Skeletal muscle tissue (tissue), 4 donors: ENCODE measurements around the gene DIAPH2. TPM values are rescaled to one million over a fixed set of nuclear protein-coding genes. Genes with fewer than 3 reads are reported as not detected.

ENCODE experiments used
- H3K27ac ChIP-seq: one replicate; pipeline ENCODE4 v1.7.0; 2013; ENCODE audit warnings: mild to moderate bottlenecking, low read depth, low read length, inconsistent platforms
- H3K27me3 ChIP-seq, 3 donors: one replicate each; pipeline ENCODE4 v1.7.0; 2013; ENCODE audit warnings: low read length in 3 of 3; ENCODE audit not compliant: control insufficient read depth in 3 of 3, insufficient read depth in 3 of 3
- H3K36me3 ChIP-seq, 3 donors: one replicate each; pipeline ENCODE4 v1.7.0; 2013; ENCODE audit warnings: low read length in 3 of 3; ENCODE audit not compliant: control insufficient read depth in 3 of 3, insufficient read depth in 3 of 3
- H3K4me1 ChIP-seq, 3 donors: one replicate each; pipeline ENCODE4 v1.7.0; 2013; ENCODE audit warnings: low read length in 3 of 3, mild to moderate bottlenecking in 3 of 3; ENCODE audit not compliant: control insufficient read depth in 3 of 3, insufficient read depth in 3 of 3
- H3K4me3 ChIP-seq, 3 donors: one replicate each; pipeline ENCODE4 v1.7.0; 2013; ENCODE audit warnings: low read length in 3 of 3
- H3K9ac ChIP-seq, 3 donors: one replicate each; pipeline ENCODE4 v1.7.0; 2013; ENCODE audit warnings: low read length in 3 of 3, mild to moderate bottlenecking in 3 of 3, moderate library complexity in 2 of 3, low read depth in 1 of 3
- H3K9me3 ChIP-seq, 3 donors: one replicate each; pipeline ENCODE4 v1.7.0; 2013; ENCODE audit warnings: low read length in 3 of 3; ENCODE audit not compliant: control insufficient read depth in 3 of 3
- total RNA-seq: library from RNA; depleted of rRNA; stranded (reverse); fragments of >200 nt; gene quantifications from one replicate; pipeline ENCODE4 v1.2.3, GENCODE V29; 2014
- donor health status: Osteomylitis.

DIAPH2 gene
- total RNA-seq, 1 donor from 2014 or later, result 12.0 TPM

- H3K9me3 ChIP-seq, result no peaks in the 10 kb centered on the region
- no peaks in the 10 kb centered on the region for H3K4me1 ChIP-seq
- H3K27ac ChIP-seq, result no peak overlapping the region
- no peak overlapping the region for H3K9ac ChIP-seq
- H3K27me3 ChIP-seq, result no peaks in the 10 kb centered on the region
- H3K36me3 ChIP-seq, result no peaks in the 10 kb centered on the region
- H3K4me3 ChIP-seq, result no peak overlapping the region
These were observed 525.9 kb downstream of the DIAPH2 start for GRCh38 chrX:97210501-97210900.

DNA sequence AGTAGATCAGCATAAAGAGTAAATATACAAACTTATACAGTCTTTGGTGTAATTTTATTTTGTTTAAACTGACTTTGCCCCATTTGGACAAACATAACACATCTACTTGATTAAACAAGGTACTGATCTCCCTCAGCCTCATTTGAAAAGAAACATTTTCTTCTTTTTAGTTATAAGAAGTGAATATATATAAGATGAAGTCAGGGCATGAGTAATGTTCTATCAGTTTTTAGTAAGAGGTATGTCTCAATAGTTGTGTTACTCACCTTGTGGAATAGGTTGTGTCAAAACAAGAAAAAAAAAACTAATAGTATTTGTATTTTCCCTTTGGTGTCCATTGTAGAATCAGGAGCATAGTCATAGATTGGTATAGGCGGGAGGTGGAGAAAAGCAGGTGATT lies 526.4 kb downstream of the DIAPH2 start:
- Histone ChIP-seq H3K27me3 (no peaks in the 10 kb centered on the region), H3K9ac (no peak overlapping the region), H3K4me3 (no peak overlapping the region), H3K4me1 (no peaks in the 10 kb centered on the region), H3K36me3 (no peaks in the 10 kb centered on the region), H3K9me3 (no peaks in the 10 kb centered on the region), H3K27ac (no peak overlapping the region)

DNA sequence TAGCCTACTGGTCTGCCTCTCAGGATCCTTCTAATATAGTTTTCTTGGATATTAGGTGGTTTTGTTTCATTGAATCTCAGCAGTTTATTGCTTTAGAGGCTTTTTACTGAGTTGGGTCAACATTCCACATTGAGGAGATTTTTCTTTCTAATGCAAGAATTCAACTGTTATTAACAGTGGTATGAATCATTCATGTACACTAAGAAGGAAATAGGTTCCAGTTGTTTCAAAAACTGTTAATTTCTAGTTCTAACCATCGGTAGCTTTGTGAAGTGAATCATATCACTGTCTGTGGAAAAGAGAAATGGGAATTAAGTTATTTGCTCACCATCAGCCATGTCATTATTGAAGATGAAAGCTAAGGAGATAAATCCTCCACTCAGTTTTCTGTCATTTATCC lies 530.5 kb downstream of the DIAPH2 start:
- Histone ChIP-seq H3K27ac (no peak overlapping the region), H3K4me1 (no peaks in the 10 kb centered on the region), H3K27me3 (no peaks in the 10 kb centered on the region), H3K36me3 (no peaks in the 10 kb centered on the region), H3K4me3 (no peak overlapping the region), H3K9ac (no peak overlapping the region), H3K9me3 (no peaks in the 10 kb centered on the region)

- H3K9ac ChIP-seq, result no peak overlapping the region
- no peak overlapping the region for H3K4me3 ChIP-seq
- no peak overlapping the region for H3K27ac ChIP-seq
- no peaks in the 10 kb centered on the region for H3K9me3 ChIP-seq
- H3K27me3 ChIP-seq, result no peaks in the 10 kb centered on the region
- H3K4me1 ChIP-seq, result no peaks in the 10 kb centered on the region
- H3K36me3 ChIP-seq, result no peaks in the 10 kb centered on the region
These were observed 539.5 kb downstream of the DIAPH2 start for GRCh38 chrX:97224148-97224547.

DNA sequence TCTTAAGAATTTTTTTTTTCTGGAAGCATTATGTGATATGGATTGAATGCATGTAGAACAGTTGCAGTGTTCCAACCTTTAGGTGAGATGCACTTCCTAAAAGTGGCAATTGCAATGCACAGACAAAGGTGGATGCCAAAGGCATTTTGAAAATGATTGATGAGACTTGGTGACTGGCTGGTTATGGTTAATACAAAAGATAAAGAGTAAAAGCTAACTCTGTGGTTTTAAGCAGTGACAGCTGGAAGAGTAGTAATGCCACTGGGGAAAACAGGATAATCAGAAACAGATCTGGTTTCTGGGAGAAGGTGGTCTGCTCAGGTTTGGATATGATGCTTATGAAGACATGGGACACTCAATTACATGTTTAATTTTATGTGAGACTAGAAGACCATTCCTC lies 544.7 kb downstream of the DIAPH2 start:
- no peaks in the 10 kb centered on the region for H3K9me3 ChIP-seq

DNA sequence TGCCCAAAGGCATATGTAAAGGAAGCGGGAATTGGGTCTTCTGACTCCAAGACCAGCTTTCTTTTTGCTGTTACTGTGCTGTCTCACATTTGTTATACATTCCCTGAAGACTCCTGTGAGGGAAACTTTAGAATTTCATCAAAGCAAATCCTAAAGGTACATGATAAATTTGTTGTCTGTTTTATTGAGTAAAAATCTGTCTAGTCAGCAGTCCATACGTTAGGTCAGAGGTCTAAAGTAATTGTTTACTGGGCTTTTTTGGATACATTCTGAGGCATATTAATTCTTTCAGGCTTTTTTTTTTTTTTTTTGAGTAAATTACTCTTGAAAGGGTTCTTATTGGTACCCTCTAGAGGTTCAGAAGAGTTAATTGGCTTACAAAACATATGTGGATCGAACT lies 546.3 kb downstream of the DIAPH2 start:
- Histone ChIP-seq H3K4me3 (no peak overlapping the region), H3K27me3 (no peaks in the 10 kb centered on the region), H3K36me3 (no peaks in the 10 kb centered on the region), H3K27ac (no peak overlapping the region), H3K9ac (no peak overlapping the region), H3K9me3 (no peaks in the 10 kb centered on the region), H3K4me1 (no peaks in the 10 kb centered on the region)

More for the DNA sequence above, 544.7 kb downstream of the DIAPH2 start:
- Histone ChIP-seq H3K36me3 (no peaks in the 10 kb centered on the region), H3K27me3 (no peaks in the 10 kb centered on the region), H3K27ac (no peak overlapping the region), H3K4me3 (no peak overlapping the region), H3K9ac (no peak overlapping the region), H3K4me1 (no peaks in the 10 kb centered on the region)

- H3K4me3 ChIP-seq, result no peak overlapping the region
- no peak overlapping the region for H3K9ac ChIP-seq
- H3K36me3 ChIP-seq, result no peaks in the 10 kb centered on the region
- no peak overlapping the region for H3K27ac ChIP-seq
- no peaks in the 10 kb centered on the region for H3K9me3 ChIP-seq
- H3K4me1 ChIP-seq, result no peaks in the 10 kb centered on the region
- H3K27me3 ChIP-seq, result no peaks in the 10 kb centered on the region
These were observed 549.9 kb downstream of the DIAPH2 start for GRCh38 chrX:97234471-97235081.

DNA sequence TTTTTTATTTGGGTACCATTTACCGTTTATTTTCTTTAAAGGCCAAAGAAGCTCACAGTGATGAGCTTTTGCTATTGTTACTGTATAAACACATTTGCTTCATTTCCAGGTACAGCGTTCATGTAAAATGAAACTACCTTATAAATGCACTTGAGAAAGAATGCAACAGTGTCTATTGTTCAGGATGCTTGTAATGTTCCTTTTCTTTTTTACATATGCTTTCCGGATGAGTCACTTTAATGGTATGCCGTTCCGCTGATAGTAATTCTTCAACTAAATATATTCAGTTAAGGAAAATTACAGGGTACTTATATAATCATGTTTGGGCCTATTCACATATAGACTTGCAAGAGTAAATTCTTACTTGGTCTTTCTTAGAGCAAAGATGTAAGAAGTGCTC lies 554.0 kb downstream of the DIAPH2 start:
- Histone ChIP-seq H3K27me3 (no peaks in the 10 kb centered on the region), H3K4me3 (no peak overlapping the region), H3K9ac (no peak overlapping the region), H3K36me3 (no peaks in the 10 kb centered on the region), H3K4me1 (no peaks in the 10 kb centered on the region), H3K27ac (no peak overlapping the region), H3K9me3 (no peaks in the 10 kb centered on the region)

GRCh38 chrX:97252111-97252510 lies 567.5 kb downstream of the DIAPH2 start:
- Histone ChIP-seq H3K4me1 (no peaks in the 10 kb centered on the region), H3K4me3 (no peak overlapping the region), H3K27me3 (no peaks in the 10 kb centered on the region), H3K9me3 (no peaks in the 10 kb centered on the region), H3K9ac (no peak overlapping the region), H3K36me3 (peaks cover 0 to 4% (median 0%) of the 10 kb centered on the region in 3 donors), H3K27ac (no peak overlapping the region)

DNA sequence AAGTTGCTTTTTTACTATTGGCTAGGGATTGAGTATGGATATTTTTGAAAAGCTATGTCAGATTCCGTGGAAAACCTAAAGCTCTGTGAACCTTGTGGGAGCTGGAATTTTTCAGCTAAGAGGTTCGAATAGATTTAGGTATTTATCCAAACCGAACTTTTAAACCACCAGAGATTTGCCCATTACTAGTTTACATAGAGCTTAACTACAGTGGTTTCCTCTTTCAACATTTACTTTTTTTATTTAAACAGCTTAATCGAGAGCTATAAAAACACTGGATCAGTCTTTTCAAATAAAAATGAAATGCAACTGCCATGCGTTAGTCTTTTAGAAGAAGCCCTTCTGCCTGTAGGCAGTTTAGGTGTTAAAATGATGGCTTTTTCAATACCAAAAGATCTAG lies 576.0 kb downstream of the DIAPH2 start:
- H3K27me3 ChIP-seq, result no peaks in the 10 kb centered on the region
- H3K4me3 ChIP-seq, result no peak overlapping the region
- H3K4me1 ChIP-seq, result no peaks in the 10 kb centered on the region
- no peaks in the 10 kb centered on the region for H3K9me3 ChIP-seq
- H3K9ac ChIP-seq, result no peak overlapping the region
- no peak overlapping the region for H3K27ac ChIP-seq
- H3K36me3 ChIP-seq, result no peaks in the 10 kb centered on the region
